Neuronal stem cell (in vitro differentiated cells): ENCODE results near the gene ACOXL.
A peak's percentile ranks its signal among the peaks of the same experiment; 100 is the strongest.

Source experiments
- DNase-seq: peaks from one replicate; pipeline ENCODE4 v3.0.0-alpha.2; 2013; ENCODE audit warnings: low spot score
- H2AFZ ChIP-seq: one replicate; pipeline ENCODE4 v1.6.1; 2013; ENCODE audit warnings: mild to moderate bottlenecking, low read length, inconsistent platforms
- H2AK5ac ChIP-seq: 2 replicates; pipeline ENCODE4 v1.6.1; 2013; ENCODE audit warnings: low read depth, mild to moderate bottlenecking, inconsistent platforms, low read length, moderate library complexity, mixed read lengths
- H2BK120ac ChIP-seq: 2 replicates; pipeline ENCODE4 v1.6.1; 2013; ENCODE audit warnings: low read depth, mild to moderate bottlenecking, inconsistent platforms, low read length, moderate library complexity, mixed read lengths
- H2BK12ac ChIP-seq: one replicate; pipeline ENCODE4 v1.6.1; 2013; ENCODE audit warnings: low read length, inconsistent platforms
- H2BK15ac ChIP-seq: 2 replicates; pipeline ENCODE4 v1.6.1; 2013; ENCODE audit warnings: mild to moderate bottlenecking, low read length, inconsistent platforms, mixed read lengths
- H2BK5ac ChIP-seq: one replicate; pipeline ENCODE4 v1.6.1; 2013; ENCODE audit warnings: inconsistent platforms, mild to moderate bottlenecking, low read length, moderate library complexity
- H3K14ac ChIP-seq: one replicate; pipeline ENCODE4 v1.6.1; 2013; ENCODE audit warnings: low read length, inconsistent platforms
- H3K18ac ChIP-seq: 2 replicates; pipeline ENCODE4 v1.6.1; 2013; ENCODE audit warnings: low read length, inconsistent platforms
- H3K23ac ChIP-seq: 2 replicates; pipeline ENCODE4 v1.6.1; 2013; ENCODE audit warnings: low read depth, mild to moderate bottlenecking, mixed read lengths, low read length, inconsistent platforms; ENCODE audit not compliant: poor library complexity
- H3K27ac ChIP-seq: replicated peaks from 3 replicates; pipeline ENCODE4 v1.5.1; 2013; ENCODE audit warnings: low read length, inconsistent platforms
- H3K27me3 ChIP-seq, 3 experiments: 2 replicates each; pipeline ENCODE4 v1.6.1; 2013; ENCODE audit warnings: low read length in 3 of 3, mild to moderate bottlenecking in 2 of 3, inconsistent platforms in 1 of 3, low read depth in 1 of 3, mixed read lengths in 1 of 3, moderate library complexity in 1 of 3; ENCODE audit not compliant: control insufficient read depth in 3 of 3, insufficient read depth in 3 of 3
- H3K36me3 ChIP-seq, 2 donors: replicated peaks in 1 of 2; 2 replicates each; pipeline ENCODE4 v1.6.1; 2013; ENCODE audit warnings: low read length in 2 of 2; ENCODE audit not compliant: control insufficient read depth in 2 of 2, insufficient read depth in 2 of 2
- H3K4ac ChIP-seq: 2 replicates; pipeline ENCODE4 v1.6.1; 2013; ENCODE audit warnings: inconsistent platforms, mild to moderate bottlenecking, low read length, moderate library complexity
- H3K4me1 ChIP-seq, 2 donors: 1 replicate in 1 of 2; 2 replicates in 1 of 2; pipeline ENCODE4 v1.6.1; 2013; ENCODE audit warnings: low read length in 2 of 2, low read depth in 1 of 2; ENCODE audit not compliant: control insufficient read depth in 2 of 2, insufficient read depth in 1 of 2
- H3K4me2 ChIP-seq: one replicate; pipeline ENCODE4 v1.6.1; 2013; ENCODE audit warnings: mild to moderate bottlenecking, low read length, inconsistent platforms; ENCODE audit not compliant: insufficient read depth, poor library complexity, severe bottlenecking
- H3K4me3 ChIP-seq, 2 donors: 2 replicates each; pipeline ENCODE4 v1.5.1; 2013; ENCODE audit warnings: low read length in 2 of 2, mild to moderate bottlenecking in 2 of 2, inconsistent platforms in 1 of 2, moderate library complexity in 1 of 2
- H3K79me1 ChIP-seq: one replicate; pipeline ENCODE4 v1.6.1; 2013; ENCODE audit warnings: low read depth, mild to moderate bottlenecking, inconsistent platforms, low read length, moderate library complexity
- H3K9ac ChIP-seq: one replicate; pipeline ENCODE4 v1.6.1; 2013; ENCODE audit warnings: mild to moderate bottlenecking, low read depth, low read length, inconsistent platforms; ENCODE audit not compliant: poor library complexity
- H3K9me3 ChIP-seq, 2 donors: replicated peaks in 1 of 2; 2 replicates each; pipeline versions ENCODE3 to v1.6.1; 2013; ENCODE audit warnings: low read length in 2 of 2, mild to moderate bottlenecking in 2 of 2, inconsistent platforms in 1 of 2, low read depth in 1 of 2, mixed read lengths in 1 of 2, moderate library complexity in 1 of 2; ENCODE audit not compliant: control insufficient read depth in 2 of 2, insufficient read depth in 1 of 2
- H4K8ac ChIP-seq: one replicate; pipeline ENCODE4 v1.6.1; 2013; ENCODE audit warnings: low read depth, mild to moderate bottlenecking, inconsistent platforms, low read length, moderate library complexity
- H4K91ac ChIP-seq: one replicate; pipeline ENCODE4 v1.6.1; 2013; ENCODE audit warnings: low read length, low read depth, mild to moderate bottlenecking, inconsistent platforms; ENCODE audit not compliant: poor library complexity
- WGBS, 2 donors: extraction: QIAGEN DNeasy Blood & Tissue Kit; methylation state at CpG; one replicate each; pipeline ENCODE4 v1.1.7; 2013; ENCODE audit warnings: missing lambda C conversion rate in 2 of 2, mixed read lengths in 1 of 2; ENCODE audit not compliant: insufficient read length in 2 of 2, insufficient replicate concordance in 1 of 2; ENCODE audit errors: extremely low coverage in 2 of 2; 5-methylcytosine and 5-hydroxymethylcytosine counted together

The ACOXL gene

DNA sequence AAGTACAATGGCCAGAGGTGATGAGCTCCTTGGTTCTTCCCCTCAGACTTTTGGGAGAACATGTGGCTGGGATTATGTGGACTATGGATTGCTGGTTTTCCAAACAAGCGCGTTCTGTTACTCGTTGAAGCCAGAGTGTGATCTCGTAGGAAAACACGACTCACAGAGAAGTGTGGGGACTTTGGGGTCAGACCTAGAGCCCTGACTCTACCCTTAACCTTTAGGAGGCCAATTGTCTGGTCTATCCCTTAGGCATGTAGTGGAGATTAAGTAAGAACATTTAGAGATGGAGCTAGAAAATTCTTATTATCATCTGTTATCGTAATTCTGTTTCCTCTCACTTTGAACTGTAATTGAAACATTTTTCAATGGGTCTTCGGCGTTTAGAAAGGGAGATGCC, 424.2 kb downstream of the ACOXL start:
- no peak overlapping the region for H2AK5ac ChIP-seq

GRCh38 chr2:111157071-111157661, 424.8 kb downstream of the ACOXL start:
- H2AK5ac ChIP-seq, result no peak overlapping the region
- no peak overlapping the region for H3K23ac ChIP-seq
- no peak overlapping the region for H2BK5ac ChIP-seq
- H3K27ac ChIP-seq, result no peak overlapping the region
- H3K14ac ChIP-seq, result no peak overlapping the region
- peaks cover 12 to 18% of the 10 kb centered on the region in 2 donors for H3K4me1 ChIP-seq
- peaks cover 22% of the 10 kb centered on the region for H3K79me1 ChIP-seq
- no peak overlapping the region for H4K91ac ChIP-seq
- no peak overlapping the region for H2AFZ ChIP-seq
- H3K36me3 ChIP-seq, result peaks cover 40 to 99% of the 10 kb centered on the region in 2 donors
- no peaks in the 10 kb centered on the region for H3K27me3 ChIP-seq
- H3K4me2 ChIP-seq, result no peak overlapping the region
- no peak overlapping the region for H2BK15ac ChIP-seq
- no peak overlapping the region for H3K4me3 ChIP-seq
- H2BK12ac ChIP-seq, result no peak overlapping the region
- no peak overlapping the region for H2BK120ac ChIP-seq
- no peak overlapping the region for H3K4ac ChIP-seq
- WGBS, 2 donors, result no CpG with 5 or more reads among the region's 5 CpGs
- H3K18ac ChIP-seq, result no peak overlapping the region
- H4K8ac ChIP-seq, result no peak overlapping the region
- no peak for DNase-seq
- no peaks in the 10 kb centered on the region for H3K9me3 ChIP-seq
- no peak overlapping the region for H3K9ac ChIP-seq

More for the DNA sequence above, 424.2 kb downstream of the ACOXL start:
- H3K18ac ChIP-seq, result no peak overlapping the region
- H3K79me1 ChIP-seq, result peaks cover 24% of the 10 kb centered on the region
- no peak overlapping the region for H3K14ac ChIP-seq
- no peak overlapping the region for H2BK15ac ChIP-seq
- no peak for DNase-seq
- H2BK120ac ChIP-seq, result no peak overlapping the region
- H3K4me3 ChIP-seq, result no peak overlapping the region
- peaks cover 12 to 18% of the 10 kb centered on the region in 2 donors for H3K4me1 ChIP-seq
- no peak overlapping the region for H3K4ac ChIP-seq
- H3K9me3 ChIP-seq, result no peaks in the 10 kb centered on the region
- H3K36me3 ChIP-seq, result peaks cover 42 to 99% of the 10 kb centered on the region in 2 donors
- H3K23ac ChIP-seq, result no peak overlapping the region
- no peak overlapping the region for H2BK5ac ChIP-seq
- no peak overlapping the region for H3K4me2 ChIP-seq
- H3K27ac ChIP-seq, result no peak overlapping the region
- no peak overlapping the region for H2AFZ ChIP-seq
- no CpG with 5 or more reads among the region's 8 CpGs for WGBS, 2 donors
- no peak overlapping the region for H3K9ac ChIP-seq
- H4K8ac ChIP-seq, result no peak overlapping the region
- no peak overlapping the region for H4K91ac ChIP-seq
- H2BK12ac ChIP-seq, result no peak overlapping the region
- H3K27me3 ChIP-seq, result no peaks in the 10 kb centered on the region

- Histone ChIP-seq H3K4ac (no peak overlapping the region), H3K4me1 (peaks cover 12 to 18% of the 10 kb centered on the region in 2 donors), H3K14ac (no peak overlapping the region), H3K27ac (no peak overlapping the region), H3K4me3 (peak overlapping the region in 1 of 2 donors; percentile 52), H2AFZ (no peak overlapping the region), H3K18ac (no peak overlapping the region), H3K23ac (no peak overlapping the region), H2AK5ac (no peak overlapping the region), H3K9me3 (no peaks in the 10 kb centered on the region), H2BK12ac (no peak overlapping the region), H2BK120ac (no peak overlapping the region), H2BK15ac (no peak overlapping the region), H3K79me1 (peaks cover 19% of the 10 kb centered on the region), H3K9ac (no peak overlapping the region), H3K36me3 (peaks cover 40 to 99% of the 10 kb centered on the region in 2 donors), H3K27me3 (no peaks in the 10 kb centered on the region), H4K91ac (no peak overlapping the region), H3K4me2 (no peak overlapping the region), H4K8ac (no peak overlapping the region), H2BK5ac (no peak overlapping the region)
- DNase-seq, result no peak
- whole genome bisulfite sequencing, 2 donors, result no CpG with 5 or more reads among the region's 2 CpGs
These were observed 425.4 kb downstream of the ACOXL start for GRCh38 chr2:111157798-111158197.

GRCh38 chr2:111159641-111160040, 427.3 kb downstream of the ACOXL start:
- Histone ChIP-seq H3K4me1 (peaks cover 16 to 18% of the 10 kb centered on the region in 2 donors), H4K91ac (no peak overlapping the region), H3K9me3 (no peaks in the 10 kb centered on the region), H2BK12ac (no peak overlapping the region), H3K27me3 (no peaks in the 10 kb centered on the region), H2BK15ac (no peak overlapping the region), H3K36me3 (peaks cover 42 to 99% of the 10 kb centered on the region in 2 donors), H2BK5ac (no peak overlapping the region), H3K79me1 (peaks cover 16% of the 10 kb centered on the region), H2BK120ac (no peak overlapping the region), H4K8ac (no peak overlapping the region), H3K18ac (no peak overlapping the region), H2AK5ac (no peak overlapping the region), H3K27ac (no peak overlapping the region), H3K23ac (no peak overlapping the region), H2AFZ (no peak overlapping the region), H3K4ac (no peak overlapping the region), H3K4me3 (no peak overlapping the region), H3K14ac (no peak overlapping the region), H3K4me2 (no peak overlapping the region), H3K9ac (no peak overlapping the region)
- WGBS, 2 donors, result no CpG with 5 or more reads among the region's 5 CpGs
- no peak for DNase-seq
